CD4-positive, alpha-beta memory T cell (primary cell): ENCODE results near the gene RBPJ. TPM values are rescaled to one million over a fixed set of nuclear protein-coding genes. Genes with fewer than 3 reads are reported as not detected.
A peak's percentile ranks its signal among the peaks of the same experiment; 100 is the strongest.

ENCODE experiments used
- CTCF ChIA-PET: fragments of 350-600 bp; sonication (Branson Sonifier 250); formaldehyde crosslinking; loops from one replicate; lab custom pipeline; 2021; ENCODE audit warnings: inconsistent platforms; ENCODE audit not compliant: partially characterized antibody; lab: Charles Lee
- POLR2A ChIA-PET: fragments of 350-600 bp; sonication (Branson Sonifier 250); formaldehyde crosslinking; loops from one replicate; lab custom pipeline; 2021; ENCODE audit not compliant: partially characterized antibody; lab: Charles Lee
- DNase-seq, 5 donors: peaks; one replicate each; pipeline versions ENCODE4 v3.0.0 to v3.0.0-alpha.2; 2020 to 2022; ENCODE audit warnings: mixed read lengths in 1 of 5
- H3K27ac ChIP-seq: one replicate; pipeline ENCODE4 v1.7.0; 2013; ENCODE audit warnings: low read depth, low read length
- H3K27me3 ChIP-seq: 2 replicates; pipeline ENCODE4 v1.7.0; 2013; ENCODE audit warnings: mild to moderate bottlenecking, low read length, moderate library complexity; ENCODE audit not compliant: insufficient read depth
- H3K36me3 ChIP-seq: 2 replicates; pipeline ENCODE4 v1.7.0; 2013; ENCODE audit warnings: mild to moderate bottlenecking, low read length, moderate library complexity; ENCODE audit not compliant: insufficient read depth
- H3K4me1 ChIP-seq: 2 replicates; pipeline ENCODE4 v1.7.0; 2013; ENCODE audit warnings: mild to moderate bottlenecking, low read length, moderate library complexity; ENCODE audit not compliant: insufficient read depth
- H3K4me3 ChIP-seq, 2 donors: one replicate each; pipeline ENCODE4 v1.7.0; 2013; ENCODE audit warnings: low read length in 2 of 2, mild to moderate bottlenecking in 1 of 2
- H3K9me3 ChIP-seq, 2 donors: one replicate each; pipeline ENCODE4 v1.7.0; 2013; ENCODE audit warnings: low read length in 2 of 2, control low read depth in 1 of 2; ENCODE audit not compliant: control insufficient read depth in 1 of 2
- H3K27ac Mint-ChIP-seq, 7 donors: one replicate each; pipeline ENCODE4 v1.8.0; 2020 to 2021; ENCODE audit warnings: mixed read lengths in 7 of 7, mild to moderate bottlenecking in 6 of 7, inconsistent platforms in 3 of 7, moderate library complexity in 3 of 7
- H3K27me3 Mint-ChIP-seq, 2 donors: one replicate each; pipeline ENCODE4 v1.8.0; 2020 to 2021; ENCODE audit warnings: mixed read lengths in 2 of 2
- H3K36me3 Mint-ChIP-seq, 2 donors: one replicate each; pipeline ENCODE4 v1.8.0; 2020 to 2021; ENCODE audit warnings: mixed read lengths in 2 of 2, inconsistent platforms in 1 of 2, mild to moderate bottlenecking in 1 of 2
- H3K4me1 Mint-ChIP-seq, 4 donors: one replicate each; pipeline ENCODE4 v1.8.0; 2020 to 2021; ENCODE audit warnings: mixed read lengths in 4 of 4, mild to moderate bottlenecking in 1 of 4
- H3K4me3 Mint-ChIP-seq, 8 donors: one replicate each; pipeline ENCODE4 v1.8.0; 2020 to 2021; ENCODE audit warnings: mixed read lengths in 8 of 8, mild to moderate bottlenecking in 7 of 8, moderate library complexity in 6 of 8, inconsistent platforms in 3 of 8
- H3K9me3 Mint-ChIP-seq, 8 donors: one replicate each; pipeline ENCODE4 v1.8.0; 2020 to 2021; ENCODE audit warnings: mixed read lengths in 8 of 8, mild to moderate bottlenecking in 5 of 8, inconsistent platforms in 3 of 8, moderate library complexity in 1 of 8
- intact Hi-C: fragments of 100-400 bp; cut with micrococcal nuclease; formaldehyde crosslinking; loops from one replicate; pipeline ENCODE4 v1.15.1; 2023
- polyA plus RNA-seq, 2 donors: library from polyadenylated mRNA; unstranded; fragments of 300-500 nt; fragmentation: Illumina TruSeq; gene quantifications; one replicate each; pipeline ENCODE4 v1.2.3, GENCODE V29; 2021
- total RNA-seq, 2 experiments: library from RNA; stranded (reverse); gene quantifications; one replicate each; pipeline ENCODE4 v1.2.3, GENCODE V29; 2021

The RBPJ gene
- total RNA-seq (10 to 100 TPM; 75.2 to 90.6 TPM), polyA plus RNA-seq (10 to 100 TPM; 92.4 to 96.3 TPM)

DNA sequence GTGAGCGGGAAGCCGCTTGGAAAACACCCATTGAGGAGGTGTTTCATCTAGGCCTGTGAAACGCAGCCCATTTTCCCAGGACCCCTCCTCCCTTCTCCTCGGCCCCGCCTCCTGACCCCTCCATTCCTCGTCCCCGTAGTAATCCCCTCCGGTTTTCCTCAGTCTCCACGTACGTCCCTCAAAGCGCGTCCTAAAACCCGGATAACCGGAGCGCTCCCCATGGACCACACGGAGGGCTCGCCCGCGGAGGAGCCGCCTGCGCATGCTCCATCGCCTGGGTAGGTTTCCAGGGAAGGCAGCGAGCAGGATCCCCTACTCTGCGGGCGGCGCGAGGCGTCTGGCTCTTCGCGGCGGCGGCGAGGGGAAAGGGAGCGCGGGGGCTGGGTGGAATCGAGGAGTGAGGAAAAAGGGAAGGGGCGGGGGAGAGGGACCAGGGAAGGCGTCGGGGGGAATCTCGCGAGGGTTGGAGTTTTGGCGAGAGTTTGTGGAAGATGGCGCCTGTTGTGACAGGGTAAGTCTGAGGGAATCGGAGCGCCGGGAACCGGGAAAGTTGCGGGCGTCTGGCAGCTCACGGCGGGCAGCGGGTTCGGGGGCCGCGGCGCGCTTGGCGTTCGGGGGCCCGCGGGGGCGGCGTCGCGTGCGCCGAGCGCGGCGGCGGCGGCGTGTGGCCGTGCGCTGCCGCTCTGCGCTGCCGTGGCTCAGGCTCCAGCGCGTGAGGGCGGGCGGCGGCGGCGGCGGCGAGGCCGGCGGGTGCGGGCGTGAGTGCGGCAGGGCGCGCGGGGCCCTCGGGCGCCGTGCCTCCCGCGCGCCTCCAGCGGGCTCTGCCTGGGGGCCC, at the start of gene RBPJ:
TSS of gene RBPJ (plus strand) at position 477 of the 835 bp plus-strand sequence. CDS start at position 492, 15 bp downstream.
- H3K27ac ChIP-seq = peak within 1 kb of the TSS; percentile 97
- intact Hi-C loops = loop anchor here (1.0 kb wide), 1 partner anchor 238 kb away; no protein-coding TSS in a partner anchor
- H3K36me3 Mint-ChIP-seq = peaks cover 0 to 23% of the 10 kb centered on the region in 2 donors
- H3K4me3 Mint-ChIP-seq = peak within 1 kb of the TSS; percentile 96 to 100 (median 97)
- ChIA-PET POLR2A (interaction anchor here (0.6 to 3.3 kb wide), 13 partner anchors 18 to 565 kb away, joined by 3 to 26 read pairs (median 6); no protein-coding TSS in a partner anchor), CTCF (interaction anchor here (0.6 to 3.8 kb wide), 5 partner anchors 10 to 238 kb away, joined by 3 to 33 read pairs (median 5); no protein-coding TSS in a partner anchor)
- H3K27me3 ChIP-seq = no peaks in the 10 kb centered on the region
- H3K4me1 Mint-ChIP-seq = peaks cover 28 to 64% (median 39%) of the 10 kb centered on the region in 4 donors
- peak; percentile 84 to 91 (median 87) for DNase-seq
- peaks cover 39% of the 10 kb centered on the region for H3K4me1 ChIP-seq
- peak within 1 kb of the TSS; percentile 98 to 99 (median 99) for H3K27ac Mint-ChIP-seq
- H3K27me3 Mint-ChIP-seq = peaks cover 0 to 2% of the 10 kb centered on the region in 2 donors
- H3K36me3 ChIP-seq = no peaks in the 10 kb centered on the region
- no peaks in the 10 kb centered on the region for H3K9me3 ChIP-seq
- H3K9me3 Mint-ChIP-seq = peaks cover 0 to 6% (median 2%) of the 10 kb centered on the region in 8 donors
- H3K4me3 ChIP-seq = peak within 1 kb of the TSS; percentile 86

DNA sequence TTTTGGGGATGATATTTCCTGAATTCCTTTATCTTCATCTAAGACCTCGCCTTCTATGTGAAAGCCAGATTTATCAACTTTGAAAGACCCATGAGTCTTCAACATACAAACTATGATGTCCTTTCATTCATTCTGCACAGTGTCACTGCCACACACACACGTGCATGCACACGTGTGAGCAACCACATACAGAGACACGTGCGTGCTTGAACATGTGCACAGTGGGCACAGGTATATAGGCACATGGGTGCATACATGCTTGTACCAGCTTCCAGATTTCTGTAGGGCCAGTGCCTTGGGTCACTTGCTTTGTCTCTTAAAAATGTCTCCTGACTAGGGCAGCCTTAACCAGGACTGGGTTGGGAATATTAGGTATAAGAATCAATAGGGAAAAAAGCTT, 49.1 kb upstream of the RBPJ start:
- H3K27ac ChIP-seq = no peak overlapping the region
- H3K4me3 Mint-ChIP-seq = no peak overlapping the region
- no peaks in the 10 kb centered on the region for H3K9me3 Mint-ChIP-seq
- H3K27me3 ChIP-seq = no peaks in the 10 kb centered on the region
- intact Hi-C loops = no loop called here
- no peaks in the 10 kb centered on the region for H3K9me3 ChIP-seq
- no peak for DNase-seq
- no peaks in the 10 kb centered on the region for H3K36me3 Mint-ChIP-seq
- no peaks in the 10 kb centered on the region for H3K4me1 ChIP-seq
- H3K4me1 Mint-ChIP-seq = peaks cover 0 to 6% (median 1%) of the 10 kb centered on the region in 4 donors
- ChIA-PET POLR2A (no interaction called here), CTCF (no interaction called here)
- H3K36me3 ChIP-seq = no peaks in the 10 kb centered on the region
- no peak overlapping the region for H3K27ac Mint-ChIP-seq
- H3K4me3 ChIP-seq = no peak overlapping the region
- no peaks in the 10 kb centered on the region for H3K27me3 Mint-ChIP-seq

DNA sequence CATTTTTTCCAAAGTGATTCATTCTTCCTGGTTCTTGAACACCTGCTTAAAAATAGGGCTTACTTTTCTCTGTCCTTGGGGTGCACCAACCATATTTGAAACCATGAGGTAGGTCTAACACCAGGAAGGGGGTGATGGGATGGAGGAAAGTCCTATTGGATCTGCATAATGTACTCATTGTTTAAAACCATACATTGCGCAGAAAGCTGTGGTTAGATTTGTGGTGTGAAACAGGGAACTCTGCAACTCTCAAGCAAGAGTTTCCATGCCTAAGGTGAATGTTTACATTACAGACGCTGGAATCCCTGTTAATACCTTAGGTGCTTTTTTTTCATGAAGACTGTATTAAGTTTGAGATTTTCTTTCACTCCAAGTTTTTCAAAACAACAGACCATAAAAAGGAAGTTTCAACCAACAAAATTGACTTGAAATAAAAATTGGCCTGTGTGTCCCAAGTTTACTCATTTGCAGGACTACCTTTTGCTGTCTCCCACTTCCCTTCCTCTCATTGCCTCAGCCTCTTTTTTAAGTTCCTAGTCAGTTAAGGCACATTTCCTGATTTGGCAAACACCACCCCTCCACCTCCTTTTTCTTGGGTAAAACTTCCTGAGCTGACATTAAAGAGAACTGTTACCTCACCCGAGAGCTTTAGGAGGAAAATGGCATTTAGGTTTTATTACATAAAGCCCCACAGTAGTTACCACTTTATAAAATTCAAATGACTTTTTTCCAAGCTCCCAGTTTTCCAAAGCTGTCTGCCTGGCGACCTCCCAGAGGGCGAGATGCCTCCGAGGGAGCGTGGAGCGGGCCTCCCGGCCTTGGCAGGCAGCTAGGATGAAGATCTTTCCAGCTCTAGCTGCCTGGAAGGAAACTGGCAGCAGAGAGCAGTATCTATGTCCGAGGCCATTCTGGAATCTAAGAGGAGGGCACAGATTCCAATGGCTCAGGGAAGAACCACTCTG, 47.9 kb upstream of the RBPJ start:
- Mint-ChIP-seq H3K4me1 (peaks cover 0 to 6% (median 1%) of the 10 kb centered on the region in 4 donors), H3K36me3 (no peaks in the 10 kb centered on the region), H3K4me3 (no peak overlapping the region), H3K27me3 (no peaks in the 10 kb centered on the region), H3K27ac (peak overlapping the region in 3 of 7 donors; percentile 22 to 53 (median 39)), H3K9me3 (no peaks in the 10 kb centered on the region)
- H3K36me3 ChIP-seq = no peaks in the 10 kb centered on the region
- no peaks in the 10 kb centered on the region for H3K9me3 ChIP-seq
- no peak overlapping the region for H3K4me3 ChIP-seq
- ChIA-PET CTCF (no interaction called here), POLR2A (interaction anchor here (0.9 kb wide), 1 partner anchor 29 kb away, joined by 3 read pairs; no protein-coding TSS in a partner anchor)
- H3K4me1 ChIP-seq = no peaks in the 10 kb centered on the region
- H3K27ac ChIP-seq = no peak overlapping the region
- intact Hi-C loops = no loop called here
- no peak for DNase-seq
- H3K27me3 ChIP-seq = no peaks in the 10 kb centered on the region

DNA sequence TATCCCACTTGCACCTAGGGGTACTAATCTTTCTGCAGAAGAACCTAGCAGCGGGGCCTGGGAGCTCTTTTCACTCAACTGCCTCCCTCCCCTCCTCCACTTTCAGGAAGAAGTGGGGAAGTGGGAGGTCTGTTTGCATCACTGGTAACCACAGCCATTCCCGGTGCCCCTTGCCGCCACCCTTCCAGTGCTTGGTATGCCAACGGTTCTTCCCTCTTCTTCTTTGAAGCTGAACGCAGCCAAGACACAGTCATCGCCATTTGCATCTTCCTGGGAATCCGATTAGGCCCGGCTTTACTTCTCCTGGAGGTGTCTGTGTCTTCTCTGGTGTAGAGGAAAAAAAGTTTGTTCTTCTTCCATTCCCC, 47.2 kb upstream of the RBPJ start:
- Mint-ChIP-seq H3K36me3 (no peaks in the 10 kb centered on the region), H3K4me3 (no peak overlapping the region), H3K27ac (no peak overlapping the region), H3K4me1 (peaks cover 0 to 6% (median 1%) of the 10 kb centered on the region in 4 donors), H3K27me3 (no peaks in the 10 kb centered on the region), H3K9me3 (no peaks in the 10 kb centered on the region)
- ChIA-PET CTCF (no interaction called here), POLR2A (interaction anchor here (0.9 kb wide), 1 partner anchor 29 kb away, joined by 3 read pairs; no protein-coding TSS in a partner anchor)
- no peaks in the 10 kb centered on the region for H3K36me3 ChIP-seq
- no peak overlapping the region for H3K27ac ChIP-seq
- no peaks in the 10 kb centered on the region for H3K4me1 ChIP-seq
- no peaks in the 10 kb centered on the region for H3K9me3 ChIP-seq
- H3K27me3 ChIP-seq = no peaks in the 10 kb centered on the region
- no peak overlapping the region for H3K4me3 ChIP-seq
- DNase-seq = no peak
- intact Hi-C loops = no loop called here

DNA sequence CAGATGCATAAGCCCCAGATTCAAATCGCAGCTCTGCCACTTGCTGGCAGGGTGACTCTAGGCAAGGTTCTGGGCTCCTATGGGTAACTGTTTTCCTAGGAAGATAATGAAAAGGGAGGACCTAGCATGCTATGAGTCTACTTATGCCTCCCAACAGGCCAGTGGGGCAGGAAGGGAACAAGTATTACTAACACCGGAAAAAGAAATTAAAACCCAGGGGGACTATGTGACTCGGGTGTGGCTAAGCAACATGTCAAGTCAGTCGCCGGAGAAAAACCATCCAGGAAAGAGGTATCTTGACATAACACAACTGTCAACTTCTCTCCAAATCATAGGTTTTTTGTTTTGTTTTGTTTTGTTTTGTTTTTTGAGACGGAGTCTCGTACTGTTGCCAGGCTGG, 45.5 kb upstream of the RBPJ start:
- H3K27me3 ChIP-seq = no peaks in the 10 kb centered on the region
- peaks cover 0 to 6% (median 1%) of the 10 kb centered on the region in 4 donors for H3K4me1 Mint-ChIP-seq
- no peak overlapping the region for H3K4me3 Mint-ChIP-seq
- no peaks in the 10 kb centered on the region for H3K27me3 Mint-ChIP-seq
- H3K4me1 ChIP-seq = no peaks in the 10 kb centered on the region
- no peak overlapping the region for H3K27ac ChIP-seq
- no peak for DNase-seq
- no peaks in the 10 kb centered on the region for H3K9me3 Mint-ChIP-seq
- intact Hi-C loops = no loop called here
- CTCF ChIA-PET = no interaction called here
- H3K9me3 ChIP-seq = no peaks in the 10 kb centered on the region
- H3K27ac Mint-ChIP-seq = no peak overlapping the region
- H3K36me3 Mint-ChIP-seq = no peaks in the 10 kb centered on the region
- H3K4me3 ChIP-seq = no peak overlapping the region
- no peaks in the 10 kb centered on the region for H3K36me3 ChIP-seq
- POLR2A ChIA-PET = no interaction called here

DNA sequence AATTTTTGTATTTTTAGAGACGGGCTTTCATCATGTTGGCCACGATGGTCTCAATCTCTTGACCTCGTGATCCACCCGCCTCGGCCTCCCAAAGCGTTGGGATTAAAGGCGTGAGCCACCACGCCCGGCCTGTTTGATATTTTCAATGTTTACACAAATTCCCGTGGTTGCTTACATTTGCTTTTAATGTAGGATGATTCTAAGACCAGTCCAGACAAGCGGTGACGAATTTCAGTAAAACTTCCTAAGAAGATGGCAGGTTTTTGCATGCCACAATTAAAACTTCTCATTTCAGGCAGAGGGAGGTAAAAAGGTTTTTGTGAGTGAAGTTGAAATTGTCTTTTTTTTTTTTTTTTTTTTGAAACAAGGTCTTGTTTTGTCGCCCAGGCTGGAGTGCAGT, 41.4 kb upstream of the RBPJ start:
- no peak overlapping the region for H3K4me3 Mint-ChIP-seq
- ChIA-PET CTCF (interaction anchor here (0.7 kb wide), 1 partner anchor 309 kb away, joined by 3 read pairs; no protein-coding TSS in a partner anchor), POLR2A (no interaction called here)
- no peaks in the 10 kb centered on the region for H3K36me3 ChIP-seq
- H3K9me3 ChIP-seq = no peaks in the 10 kb centered on the region
- no peak overlapping the region for H3K27ac Mint-ChIP-seq
- DNase-seq = no peak
- H3K36me3 Mint-ChIP-seq = no peaks in the 10 kb centered on the region
- intact Hi-C loops = no loop called here
- H3K27me3 Mint-ChIP-seq = no peaks in the 10 kb centered on the region
- H3K27me3 ChIP-seq = no peaks in the 10 kb centered on the region
- no peak overlapping the region for H3K4me3 ChIP-seq
- no peaks in the 10 kb centered on the region for H3K4me1 ChIP-seq
- no peak overlapping the region for H3K27ac ChIP-seq
- H3K9me3 Mint-ChIP-seq = no peaks in the 10 kb centered on the region
- no peaks in the 10 kb centered on the region for H3K4me1 Mint-ChIP-seq
